ENCODE results near the gene PDZRN4. TPM values are rescaled to one million over a fixed set of nuclear protein-coding genes. Genes with fewer than 3 reads are reported as not detected.

PDZRN4 gene
- total RNA-seq, 1 donor, result not detected

DNA sequence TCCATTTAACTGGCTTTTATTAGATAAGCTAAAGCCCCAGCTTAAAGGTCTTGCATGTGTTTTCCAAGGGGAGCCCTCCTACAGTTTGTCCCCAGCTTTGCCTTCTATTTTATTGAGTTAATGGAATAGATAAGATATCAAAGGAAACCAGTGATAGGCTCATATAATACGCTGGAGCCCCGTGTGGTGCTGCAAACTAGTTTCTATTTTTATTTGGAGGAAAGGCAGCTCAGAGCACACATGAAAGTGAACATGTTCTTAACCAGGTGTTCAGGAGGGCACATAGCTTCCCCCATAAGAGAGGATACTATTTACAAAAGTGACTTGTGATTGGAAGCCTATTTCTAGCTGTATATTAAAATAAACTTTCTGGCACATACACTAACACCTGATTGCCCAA is 251.7 kb downstream of the PDZRN4 start:
- TF ChIP-seq, protein P1, sequence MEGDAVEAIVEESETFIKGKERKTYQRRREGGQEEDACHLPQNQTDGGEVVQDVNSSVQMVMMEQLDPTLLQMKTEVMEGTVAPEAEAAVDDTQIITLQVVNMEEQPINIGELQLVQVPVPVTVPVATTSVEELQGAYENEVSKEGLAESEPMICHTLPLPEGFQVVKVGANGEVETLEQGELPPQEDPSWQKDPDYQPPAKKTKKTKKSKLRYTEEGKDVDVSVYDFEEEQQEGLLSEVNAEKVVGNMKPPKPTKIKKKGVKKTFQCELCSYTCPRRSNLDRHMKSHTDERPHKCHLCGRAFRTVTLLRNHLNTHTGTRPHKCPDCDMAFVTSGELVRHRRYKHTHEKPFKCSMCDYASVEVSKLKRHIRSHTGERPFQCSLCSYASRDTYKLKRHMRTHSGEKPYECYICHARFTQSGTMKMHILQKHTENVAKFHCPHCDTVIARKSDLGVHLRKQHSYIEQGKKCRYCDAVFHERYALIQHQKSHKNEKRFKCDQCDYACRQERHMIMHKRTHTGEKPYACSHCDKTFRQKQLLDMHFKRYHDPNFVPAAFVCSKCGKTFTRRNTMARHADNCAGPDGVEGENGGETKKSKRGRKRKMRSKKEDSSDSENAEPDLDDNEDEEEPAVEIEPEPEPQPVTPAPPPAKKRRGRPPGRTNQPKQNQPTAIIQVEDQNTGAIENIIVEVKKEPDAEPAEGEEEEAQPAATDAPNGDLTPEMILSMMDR (IDR thresholded peaks at IDR 0.05; ENCODE audit: extremely low read depth, low read depth, low read length), result no peak
- DNase-seq (ENCODE audit: insufficient read length, low spot score, missing footprints), result no peak
- Histone ChIP-seq H3K9me3 (ENCODE audit: low read depth, low read length) (no peaks in the 10 kb centered on the region), H3K4me2 (ENCODE audit: insufficient read depth, low read length) (no peak overlapping the region), H2AFZ (ENCODE audit: low read length) (no peak overlapping the region), H3K36me3 (ENCODE audit: insufficient read depth, low read length) (no peaks in the 10 kb centered on the region), H3K27me3 (ENCODE audit: insufficient read depth, low read length) (no peaks in the 10 kb centered on the region), H3K27ac (ENCODE audit: low read depth, low read length) (no peak overlapping the region), H3K4me1 (ENCODE audit: insufficient read depth, low read length) (no peaks in the 10 kb centered on the region), H3K79me2 (ENCODE audit: insufficient read depth, low read length) (no peaks in the 10 kb centered on the region), H3K4me3 (ENCODE audit: insufficient read depth, low read length) (no peak overlapping the region), H4K20me1 (ENCODE audit: insufficient read depth, low read length) (no peaks in the 10 kb centered on the region)

DNA sequence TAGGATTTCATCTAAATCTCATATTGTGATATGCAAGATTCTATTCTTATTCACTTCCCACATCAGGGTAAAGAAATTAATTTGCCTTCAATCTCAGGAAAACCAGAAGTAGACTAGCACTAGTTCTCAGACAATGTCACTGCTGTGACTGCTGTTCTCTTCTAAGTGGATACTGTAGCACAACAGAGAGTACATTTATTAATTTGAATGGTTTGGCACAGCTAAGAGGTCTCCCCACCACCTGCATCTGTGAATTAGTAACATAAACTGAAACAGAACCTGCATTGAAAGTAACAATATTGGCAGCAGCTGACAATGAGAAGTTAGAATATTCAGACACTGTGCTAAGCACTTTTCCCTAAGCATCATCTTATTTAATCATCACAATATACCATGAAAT is 253.1 kb downstream of the PDZRN4 start:
- no peak overlapping the region for H3K27ac ChIP-seq (ENCODE audit: low read depth, low read length)
- H3K9me3 ChIP-seq (ENCODE audit: low read depth, low read length), result no peaks in the 10 kb centered on the region
- no peak overlapping the region for H3K4me3 ChIP-seq (ENCODE audit: insufficient read depth, low read length)
- H2AFZ ChIP-seq (ENCODE audit: low read length), result no peak overlapping the region
- H3K4me1 ChIP-seq (ENCODE audit: insufficient read depth, low read length), result no peaks in the 10 kb centered on the region
- TF ChIP-seq, protein P1 (IDR thresholded peaks at IDR 0.05; ENCODE audit: extremely low read depth, low read depth, low read length), result no peak
- no peaks in the 10 kb centered on the region for H4K20me1 ChIP-seq (ENCODE audit: insufficient read depth, low read length)
- DNase-seq (ENCODE audit: insufficient read length, low spot score, missing footprints), result no peak
- H3K27me3 ChIP-seq (ENCODE audit: insufficient read depth, low read length), result no peaks in the 10 kb centered on the region
- H3K36me3 ChIP-seq (ENCODE audit: insufficient read depth, low read length), result no peaks in the 10 kb centered on the region
- H3K79me2 ChIP-seq (ENCODE audit: insufficient read depth, low read length), result no peaks in the 10 kb centered on the region
- H3K4me2 ChIP-seq (ENCODE audit: insufficient read depth, low read length), result no peak overlapping the region

DNA sequence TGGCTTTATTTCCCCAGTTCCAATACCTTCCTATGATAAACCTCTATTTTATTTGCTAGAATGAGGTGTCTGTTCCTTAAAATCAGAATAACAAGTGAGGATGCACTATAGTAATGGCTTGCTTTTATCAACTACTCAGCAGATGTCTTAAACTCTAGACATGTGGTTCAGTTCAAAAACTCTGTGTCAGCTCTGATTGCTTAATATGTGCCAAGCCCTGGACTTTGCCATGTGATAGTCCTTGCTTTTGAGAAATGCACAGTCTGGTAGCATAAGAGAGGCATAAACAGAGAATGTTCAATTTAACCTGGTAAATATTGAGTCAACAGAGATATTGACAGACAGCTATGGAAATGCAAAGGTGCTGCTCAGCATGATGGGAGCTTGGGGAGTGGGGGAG is 254.8 kb downstream of the PDZRN4 start:
- no peaks in the 10 kb centered on the region for H3K4me1 ChIP-seq (ENCODE audit: insufficient read depth, low read length)
- no peak overlapping the region for H3K4me3 ChIP-seq (ENCODE audit: insufficient read depth, low read length)
- no peaks in the 10 kb centered on the region for H3K27me3 ChIP-seq (ENCODE audit: insufficient read depth, low read length)
- no peaks in the 10 kb centered on the region for H4K20me1 ChIP-seq (ENCODE audit: insufficient read depth, low read length)
- no peak overlapping the region for H3K27ac ChIP-seq (ENCODE audit: low read depth, low read length)
- H3K4me2 ChIP-seq (ENCODE audit: insufficient read depth, low read length), result no peak overlapping the region
- no peaks in the 10 kb centered on the region for H3K36me3 ChIP-seq (ENCODE audit: insufficient read depth, low read length)
- no peaks in the 10 kb centered on the region for H3K79me2 ChIP-seq (ENCODE audit: insufficient read depth, low read length)
- TF ChIP-seq, protein P1 (IDR thresholded peaks at IDR 0.05; ENCODE audit: extremely low read depth, low read depth, low read length), result no peak
- no peak for DNase-seq (ENCODE audit: insufficient read length, low spot score, missing footprints)
- no peaks in the 10 kb centered on the region for H3K9me3 ChIP-seq (ENCODE audit: low read depth, low read length)
- no peak overlapping the region for H2AFZ ChIP-seq (ENCODE audit: low read length)

DNA sequence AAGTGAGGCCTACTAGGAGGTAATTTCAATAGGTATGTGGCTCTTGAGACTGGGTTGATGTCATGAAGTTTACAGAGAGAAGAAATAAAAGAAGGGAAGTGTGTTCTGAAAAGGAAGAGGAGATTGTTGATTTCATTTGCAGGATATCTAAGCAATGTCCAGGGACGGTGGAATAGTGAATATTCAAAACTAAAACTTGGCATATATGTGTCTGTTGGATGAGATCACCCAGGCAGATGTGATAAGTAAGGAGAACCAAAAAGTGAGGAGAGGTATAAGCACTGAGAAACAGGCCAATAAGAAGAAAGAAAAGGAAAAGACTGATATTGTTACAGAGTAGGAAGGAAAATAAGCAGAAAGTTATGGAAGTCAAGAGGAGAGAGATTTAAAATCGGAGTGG is 255.6 kb downstream of the PDZRN4 start:
- TF ChIP-seq, protein P1 (IDR thresholded peaks at IDR 0.05; ENCODE audit: extremely low read depth, low read depth, low read length), result no peak

More for the DNA sequence above, 255.6 kb downstream of the PDZRN4 start:
- Histone ChIP-seq H3K4me3 (ENCODE audit: insufficient read depth, low read length) (no peak overlapping the region), H3K27me3 (ENCODE audit: insufficient read depth, low read length) (no peaks in the 10 kb centered on the region), H3K4me2 (ENCODE audit: insufficient read depth, low read length) (no peak overlapping the region), H3K4me1 (ENCODE audit: insufficient read depth, low read length) (no peaks in the 10 kb centered on the region), H4K20me1 (ENCODE audit: insufficient read depth, low read length) (no peaks in the 10 kb centered on the region), H3K79me2 (ENCODE audit: insufficient read depth, low read length) (no peaks in the 10 kb centered on the region), H3K9me3 (ENCODE audit: low read depth, low read length) (no peaks in the 10 kb centered on the region), H3K36me3 (ENCODE audit: insufficient read depth, low read length) (no peaks in the 10 kb centered on the region), H3K27ac (ENCODE audit: low read depth, low read length) (no peak overlapping the region), H2AFZ (ENCODE audit: low read length) (no peak overlapping the region)
- DNase-seq (ENCODE audit: insufficient read length, low spot score, missing footprints), result no peak
